Smooth muscle cell (in vitro differentiated cells): ENCODE results near the gene TSPAN6. TPM values are rescaled to one million over a fixed set of nuclear protein-coding genes. Genes with fewer than 3 reads are reported as not detected.

ENCODE experiments used
- DNase-seq: peaks from one replicate; lab custom pipeline; 2025; ENCODE audit not compliant: unreplicated experiment; lab: John Stamatoyannopoulos, UW
- H2AFZ ChIP-seq: fragments of 200-600 bp; sonication (generic); 2 replicates; pipeline ENCODE4 v1.6.0; 2016; ENCODE audit warnings: antibody characterized with exemption, low read depth, mild to moderate bottlenecking
- H3F3A ChIP-seq: fragments of 200-600 bp; sonication (generic); 2 replicates; pipeline ENCODE4 v1.6.0; 2017; ENCODE audit warnings: antibody characterized with exemption, low read depth
- H3K27ac ChIP-seq: fragments of 200-600 bp; sonication (generic); 2 replicates; pipeline ENCODE4 v1.5.1; 2016; ENCODE audit warnings: low read depth, mild to moderate bottlenecking
- H3K27me3 ChIP-seq: fragments of 200-600 bp; sonication (generic); 2 replicates; pipeline ENCODE4 v1.6.1; 2016; ENCODE audit warnings: low read depth, mild to moderate bottlenecking
- H3K36me3 ChIP-seq: fragments of 200-600 bp; sonication (generic); 2 replicates; pipeline ENCODE4 v1.5.1; 2016; ENCODE audit warnings: low read depth
- H3K4me1 ChIP-seq: fragments of 200-600 bp; sonication (generic); 2 replicates; pipeline ENCODE4 v1.5.1; 2016; ENCODE audit warnings: low read depth
- H3K4me2 ChIP-seq: fragments of 200-600 bp; sonication (generic); 2 replicates; pipeline ENCODE4 v1.6.0; 2016; ENCODE audit warnings: mild to moderate bottlenecking
- H3K4me3 ChIP-seq: fragments of 200-600 bp; sonication (generic); 2 replicates; pipeline ENCODE4 v1.5.1; 2016; ENCODE audit warnings: mild to moderate bottlenecking
- H3K79me2 ChIP-seq: fragments of 200-600 bp; sonication (generic); 2 replicates; pipeline ENCODE4 v1.6.0; 2016; ENCODE audit warnings: low read depth, mild to moderate bottlenecking
- H3K9ac ChIP-seq: fragments of 200-600 bp; sonication (generic); 2 replicates; pipeline ENCODE4 v1.6.0; 2016; ENCODE audit warnings: low read depth
- H3K9me3 ChIP-seq: fragments of 200-600 bp; sonication (generic); replicated peaks from 2 replicates; pipeline ENCODE4 v1.5.1; 2016; ENCODE audit warnings: low read depth
- H4K20me1 ChIP-seq: fragments of 200-600 bp; sonication (generic); 2 replicates; pipeline ENCODE4 v1.6.0; 2016; ENCODE audit warnings: low read depth
- WGBS: methylation state at CpG from one replicate; pipeline ENCODE4 v1.1.7; 2016; ENCODE audit warnings: low lambda C conversion rate; 5-methylcytosine and 5-hydroxymethylcytosine counted together
- polyA plus RNA-seq: library from polyadenylated mRNA; unstranded; fragments of >200 nt; fragmentation: Nextera tagmentation; extraction: Ambion mirVana; gene quantifications from 2 replicates; pipeline ENCODE4 v1.2.1, GENCODE V29; 2016
- total RNA-seq: library from RNA; depleted of rRNA; stranded (reverse); fragments of >200 nt; gene quantifications from 2 replicates; pipeline ENCODE4 v1.2.3, GENCODE V29; 2014
- TF ChIP-seq, protein P1 (sequence below): fragments of 200-600 bp; sonication (generic); IDR thresholded peaks from 2 replicates; pipeline ENCODE4 v1.5.1; 2017; ENCODE audit warnings: borderline replicate concordance, mild to moderate bottlenecking, antibody characterized with exemption; ENCODE audit not compliant: insufficient read depth, poor library complexity, severe bottlenecking

TSPAN6 gene, protein sequence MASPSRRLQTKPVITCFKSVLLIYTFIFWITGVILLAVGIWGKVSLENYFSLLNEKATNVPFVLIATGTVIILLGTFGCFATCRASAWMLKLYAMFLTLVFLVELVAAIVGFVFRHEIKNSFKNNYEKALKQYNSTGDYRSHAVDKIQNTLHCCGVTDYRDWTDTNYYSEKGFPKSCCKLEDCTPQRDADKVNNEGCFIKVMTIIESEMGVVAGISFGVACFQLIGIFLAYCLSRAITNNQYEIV
- total RNA-seq (86.4 and 104 TPM in 2 replicates), polyA plus RNA-seq (78.6 and 80.5 TPM in 2 replicates)

DNA sequence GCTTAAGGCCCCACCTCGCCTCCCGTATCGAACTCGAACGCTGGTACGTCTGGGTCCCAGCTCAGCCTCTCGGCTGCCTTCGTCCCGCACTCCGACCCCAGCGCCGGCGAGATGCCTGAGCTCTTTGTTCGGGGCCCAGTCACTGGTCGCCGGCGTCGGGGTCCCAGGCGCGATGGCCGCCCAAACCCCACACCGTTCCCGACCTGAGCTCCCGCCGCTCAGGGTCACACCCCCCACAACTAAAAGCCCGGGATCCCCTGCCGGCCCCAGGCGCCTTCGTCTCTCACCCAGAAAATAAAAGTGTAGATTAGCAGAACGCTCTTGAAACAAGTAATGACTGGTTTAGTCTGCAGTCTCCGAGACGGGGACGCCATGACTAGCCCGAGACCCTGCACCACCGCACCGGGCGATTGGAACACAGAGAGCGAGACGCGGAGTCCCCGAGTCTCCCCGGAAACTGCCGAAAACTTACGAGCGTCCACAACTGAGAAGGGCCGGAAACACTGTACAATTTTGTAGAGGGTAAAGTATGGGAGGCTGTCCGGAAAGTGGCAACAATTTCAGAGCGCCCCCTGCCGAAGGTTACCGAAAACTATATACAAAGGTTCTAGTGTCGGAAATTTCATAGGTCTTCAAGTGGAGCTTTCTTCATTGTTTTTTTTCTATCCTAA lies at the start of gene TSPAN6:
Gene TSPAN6, minus strand, starts transcription at position 486 of the 671 bp plus-strand sequence. Its CDS starts 112 bp downstream, at position 374.
- peak within 1 kb of the TSS; percentile 91 for H3K9ac ChIP-seq
- H3K4me2 ChIP-seq = peak within 1 kb of the TSS; percentile 86
- TF ChIP-seq, protein P1, sequence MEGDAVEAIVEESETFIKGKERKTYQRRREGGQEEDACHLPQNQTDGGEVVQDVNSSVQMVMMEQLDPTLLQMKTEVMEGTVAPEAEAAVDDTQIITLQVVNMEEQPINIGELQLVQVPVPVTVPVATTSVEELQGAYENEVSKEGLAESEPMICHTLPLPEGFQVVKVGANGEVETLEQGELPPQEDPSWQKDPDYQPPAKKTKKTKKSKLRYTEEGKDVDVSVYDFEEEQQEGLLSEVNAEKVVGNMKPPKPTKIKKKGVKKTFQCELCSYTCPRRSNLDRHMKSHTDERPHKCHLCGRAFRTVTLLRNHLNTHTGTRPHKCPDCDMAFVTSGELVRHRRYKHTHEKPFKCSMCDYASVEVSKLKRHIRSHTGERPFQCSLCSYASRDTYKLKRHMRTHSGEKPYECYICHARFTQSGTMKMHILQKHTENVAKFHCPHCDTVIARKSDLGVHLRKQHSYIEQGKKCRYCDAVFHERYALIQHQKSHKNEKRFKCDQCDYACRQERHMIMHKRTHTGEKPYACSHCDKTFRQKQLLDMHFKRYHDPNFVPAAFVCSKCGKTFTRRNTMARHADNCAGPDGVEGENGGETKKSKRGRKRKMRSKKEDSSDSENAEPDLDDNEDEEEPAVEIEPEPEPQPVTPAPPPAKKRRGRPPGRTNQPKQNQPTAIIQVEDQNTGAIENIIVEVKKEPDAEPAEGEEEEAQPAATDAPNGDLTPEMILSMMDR = peak; percentile 51
- DNase-seq = peak; percentile 16
- H2AFZ ChIP-seq = peak within 1 kb of the TSS; percentile 87
- H3K4me3 ChIP-seq = peak within 1 kb of the TSS; percentile 83
- H3K79me2 ChIP-seq = no peaks in the 10 kb centered on the region
- WGBS = 48% methylated on average over 51 of the region's 51 CpGs
- no peaks in the 10 kb centered on the region for H3K4me1 ChIP-seq
- H3K27me3 ChIP-seq = no peaks in the 10 kb centered on the region
- H4K20me1 ChIP-seq = no peaks in the 10 kb centered on the region
- H3F3A ChIP-seq = no peaks in the 10 kb centered on the region
- H3K9me3 ChIP-seq = no peaks in the 10 kb centered on the region
- no peaks in the 10 kb centered on the region for H3K36me3 ChIP-seq
- H3K27ac ChIP-seq = peak within 1 kb of the TSS; percentile 68

DNA sequence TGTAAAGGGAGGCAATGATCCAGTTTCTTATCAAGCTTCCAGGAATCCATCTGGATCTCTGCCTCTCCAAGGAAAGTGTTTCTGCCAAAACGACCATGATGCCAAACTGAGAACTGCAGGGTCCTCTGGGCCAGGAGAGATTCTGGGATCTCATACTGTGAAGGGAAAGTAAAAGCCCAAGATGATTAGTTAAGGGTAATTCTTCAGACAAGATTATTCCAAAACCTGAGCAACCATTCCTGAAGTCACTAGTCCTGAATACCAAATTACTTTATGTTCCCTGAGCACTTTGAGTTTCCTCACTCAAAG lies 49.3 kb upstream of the TSPAN6 start:
- DNase-seq = no peak
- no peak overlapping the region for H2AFZ ChIP-seq
- H3F3A ChIP-seq = no peaks in the 10 kb centered on the region
- H3K4me3 ChIP-seq = no peak overlapping the region
- no peaks in the 10 kb centered on the region for H4K20me1 ChIP-seq
- no peak overlapping the region for H3K9ac ChIP-seq
- H3K79me2 ChIP-seq = no peaks in the 10 kb centered on the region
- H3K4me1 ChIP-seq = no peaks in the 10 kb centered on the region
- no peaks in the 10 kb centered on the region for H3K36me3 ChIP-seq
- TF ChIP-seq, protein P1 = no peak
- H3K9me3 ChIP-seq = no peaks in the 10 kb centered on the region
- no peak overlapping the region for H3K4me2 ChIP-seq
- no peaks in the 10 kb centered on the region for H3K27me3 ChIP-seq
- no peak overlapping the region for H3K27ac ChIP-seq
- WGBS = 7% methylated on average over 1 of the region's 1 CpG

DNA sequence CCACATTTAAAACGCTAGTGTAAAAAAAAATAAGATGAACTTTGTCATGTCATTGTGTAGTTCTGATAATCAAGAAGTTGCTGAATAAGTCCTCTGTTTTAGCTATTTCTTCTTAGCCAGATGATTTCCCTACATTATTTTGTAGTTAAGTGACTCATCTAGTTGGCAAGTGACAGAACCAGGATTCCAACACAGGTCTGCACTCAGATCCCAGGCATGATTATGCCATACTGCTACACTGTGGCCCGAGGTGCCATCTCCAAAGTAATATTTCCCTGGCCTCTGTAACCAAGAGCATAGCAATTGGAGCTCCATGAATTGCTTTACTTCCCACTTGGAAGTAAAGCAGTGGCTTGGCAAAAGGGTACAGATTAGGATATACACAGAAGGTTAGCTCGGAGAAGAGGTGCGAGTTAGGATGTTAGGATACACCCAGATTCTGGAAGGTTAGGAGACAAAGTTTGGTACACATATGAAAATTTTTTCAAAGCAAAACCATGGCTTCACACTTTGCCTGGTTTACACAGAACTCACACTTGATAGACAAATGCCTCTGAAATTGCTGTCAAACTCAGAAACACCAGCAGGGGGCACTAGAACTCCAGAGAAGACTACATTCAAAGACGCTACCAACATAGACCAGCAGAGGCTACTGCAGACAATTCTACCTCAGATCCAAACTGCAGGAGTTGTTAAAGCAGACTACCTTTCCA lies 48.8 kb upstream of the TSPAN6 start:
- TF ChIP-seq, protein P1 = peak; percentile 65
- Histone ChIP-seq H3K4me3 (no peak overlapping the region), H3K9ac (no peak overlapping the region), H3F3A (no peaks in the 10 kb centered on the region), H3K27ac (no peak overlapping the region), H3K4me2 (no peak overlapping the region), H3K79me2 (no peaks in the 10 kb centered on the region), H3K27me3 (no peaks in the 10 kb centered on the region), H3K4me1 (no peaks in the 10 kb centered on the region), H3K9me3 (no peaks in the 10 kb centered on the region), H3K36me3 (no peaks in the 10 kb centered on the region), H2AFZ (no peak overlapping the region), H4K20me1 (no peaks in the 10 kb centered on the region)
- peak; percentile 4 for DNase-seq
- 27% methylated on average over 5 of the region's 5 CpGs for WGBS
